ENCODE measurements around the gene TMEM123.

Gene TMEM123

GRCh38 chr11:102453302-102453695, 734 bp upstream of the TMEM123 start:
- Histone ChIP-seq H3K4me3 (ENCODE audit: insufficient read depth, low read length, poor library complexity, severe bottlenecking) (peak overlapping the region; percentile 91), H3K27ac (ENCODE audit: low read depth, low read length) (peak overlapping the region; percentile 77), H3K27me3 (ENCODE audit: low read length) (no peaks in the 10 kb centered on the region), H3K9me2 (replicated peaks; ENCODE audit: insufficient read depth, low read length) (no peaks in the 10 kb centered on the region), H3K36me3 (ENCODE audit: low read length) (peaks cover 5% of the 10 kb centered on the region), H3K9ac (ENCODE audit: low read length) (peak overlapping the region; percentile 94), H2AFZ (ENCODE audit: low read depth, low read length, severe bottlenecking) (peak overlapping the region; percentile 80), H3K4me2 (ENCODE audit: low read depth, low read length, poor library complexity, severe bottlenecking) (peak overlapping the region; percentile 85), H3K9me3 (ENCODE audit: insufficient read depth, low read length) (no peaks in the 10 kb centered on the region), H4K20me1 (ENCODE audit: low read depth, low read length) (peaks cover 22% of the 10 kb centered on the region; the same call in 1 of the 2 replicates), H3F3A (ENCODE audit: insufficient read depth) (peaks cover 10% of the 10 kb centered on the region), H3K79me2 (ENCODE audit: insufficient read depth, low read length) (peaks cover 42% of the 10 kb centered on the region)
- TF ChIP-seq CTCF (IDR thresholded peaks at IDR 0.05; ENCODE audit: insufficient read depth, low read length, poor library complexity, severe bottlenecking), result peak; percentile 10
- no peak for TF ChIP-seq EZH2phosphoT487 (conservative IDR thresholded peaks at IDR 0.05; ENCODE audit: low read length)

GRCh38 chr11:102451681-102452460, 694 bp downstream of the TMEM123 start:
- Histone ChIP-seq H3K36me3 (ENCODE audit: low read length) (peaks cover 20% of the 10 kb centered on the region), H3K9ac (ENCODE audit: low read length) (peak overlapping the region; percentile 94), H4K20me1 (ENCODE audit: low read depth, low read length) (peaks cover 22% of the 10 kb centered on the region; the same call in 1 of the 2 replicates), H3K9me3 (ENCODE audit: insufficient read depth, low read length) (no peaks in the 10 kb centered on the region), H3K4me2 (ENCODE audit: low read depth, low read length, poor library complexity, severe bottlenecking) (peak overlapping the region; percentile 85), H3F3A (ENCODE audit: insufficient read depth) (peaks cover 19% of the 10 kb centered on the region), H3K27me3 (ENCODE audit: low read length) (no peaks in the 10 kb centered on the region), H3K27ac (ENCODE audit: low read depth, low read length) (peak overlapping the region; percentile 77), H3K9me2 (replicated peaks; ENCODE audit: insufficient read depth, low read length) (no peaks in the 10 kb centered on the region), H2AFZ (ENCODE audit: low read depth, low read length, severe bottlenecking) (no peak overlapping the region), H3K4me3 (ENCODE audit: insufficient read depth, low read length, poor library complexity, severe bottlenecking) (peak overlapping the region; percentile 91), H3K79me2 (ENCODE audit: insufficient read depth, low read length) (peaks cover 56% of the 10 kb centered on the region)
- TF ChIP-seq CTCF (IDR thresholded peaks at IDR 0.05; ENCODE audit: insufficient read depth, low read length, poor library complexity, severe bottlenecking), result no peak
- no peak for TF ChIP-seq EZH2phosphoT487 (conservative IDR thresholded peaks at IDR 0.05; ENCODE audit: low read length)

- H3K79me2 ChIP-seq (ENCODE audit: insufficient read depth, low read length), result peaks cover 63% of the 10 kb centered on the region
- peak overlapping the region; percentile 91 for H3K4me3 ChIP-seq (ENCODE audit: insufficient read depth, low read length, poor library complexity, severe bottlenecking)
- H3K9ac ChIP-seq (ENCODE audit: low read length), result peak overlapping the region; percentile 94
- H2AFZ ChIP-seq (ENCODE audit: low read depth, low read length, severe bottlenecking), result no peak overlapping the region
- peak overlapping the region; percentile 85 for H3K4me2 ChIP-seq (ENCODE audit: low read depth, low read length, poor library complexity, severe bottlenecking)
- H3K27me3 ChIP-seq (ENCODE audit: low read length), result no peaks in the 10 kb centered on the region
- peak overlapping the region; percentile 77 for H3K27ac ChIP-seq (ENCODE audit: low read depth, low read length)
- no peaks in the 10 kb centered on the region for H3K9me2 ChIP-seq (replicated peaks; ENCODE audit: insufficient read depth, low read length)
- no peak for TF ChIP-seq EZH2phosphoT487 (conservative IDR thresholded peaks at IDR 0.05; ENCODE audit: low read length)
- H3K36me3 ChIP-seq (ENCODE audit: low read length), result peaks cover 27% of the 10 kb centered on the region
- H3F3A ChIP-seq (ENCODE audit: insufficient read depth), result peaks cover 19% of the 10 kb centered on the region
- no peaks in the 10 kb centered on the region for H3K9me3 ChIP-seq (ENCODE audit: insufficient read depth, low read length)
- H4K20me1 ChIP-seq (ENCODE audit: low read depth, low read length), result peaks cover 27% of the 10 kb centered on the region; the same call in 1 of the 2 replicates
Measured at GRCh38 chr11:102451041-102451680, 1.4 kb downstream of the TMEM123 start.

Measured in SU-DHL-6 (cell line).